Vagina (tissue), 2 donors: ENCODE results near the gene KCNE2. TPM values are rescaled to one million over a fixed set of nuclear protein-coding genes. Genes with fewer than 3 reads are reported as not detected.

Experiments used
- DNase-seq, 2 donors: peaks; one replicate each; pipeline ENCODE4 v3.0.0-alpha.2; 2017; ENCODE audit errors: extremely low spot score in 2 of 2
- H3K27ac ChIP-seq: fragments of 200-600 bp; sonication (generic); one replicate; pipeline ENCODE4 v1.5.1; 2019
- H3K27me3 ChIP-seq: fragments of 200-600 bp; sonication (generic); one replicate; pipeline ENCODE4 v1.5.1; 2019
- H3K36me3 ChIP-seq, 2 donors: fragments of 200-600 bp; sonication (generic); one replicate each; pipeline ENCODE4 v1.5.1; 2017 to 2019
- H3K4me1 ChIP-seq: fragments of 200-600 bp; sonication (generic); one replicate; pipeline ENCODE4 v1.5.1; 2019
- H3K4me3 ChIP-seq, 2 donors: fragments of 200-600 bp; sonication (generic); 1 replicate in 1 of 2; 2 replicates in 1 of 2; pipeline ENCODE4 v1.5.1; 2016 to 2019
- H3K9me3 ChIP-seq: fragments of 200-600 bp; sonication (generic); one replicate; pipeline ENCODE4 v1.5.1; 2019
- CTCF ChIP-seq, 3 experiments: fragments of 450-650 bp in 2 of 3; fragments of 200-600 bp in 1 of 3; sonication (generic) in 1 of 3; IDR thresholded peaks; one replicate each; pipeline ENCODE4 v1.5.1; 2017 to 2019; ENCODE audit warnings: antibody characterized with exemption in 3 of 3, mild to moderate bottlenecking in 2 of 3, moderate library complexity in 2 of 3
- POLR2A ChIP-seq, 2 donors: fragments of 450-650 bp; IDR thresholded peaks; one replicate each; pipeline ENCODE4 v1.6.1; 2017; ENCODE audit warnings: antibody characterized with exemption in 2 of 2, mild to moderate bottlenecking in 2 of 2, moderate library complexity in 2 of 2
- POLR2AphosphoS5 ChIP-seq, 2 donors: sonication (generic); formaldehyde crosslinking; IDR thresholded peaks; one replicate each; pipeline ENCODE4 v1.9.0; 2017; ENCODE audit warnings: antibody characterized with exemption in 2 of 2, mild to moderate bottlenecking in 2 of 2, low read depth in 1 of 2; ENCODE audit not compliant: insufficient read depth in 1 of 2
- intact Hi-C: fragments of 100-400 bp; cut with DNase I; formaldehyde crosslinking; loops from one replicate; pipeline ENCODE4 v1.15.1; 2023
- total RNA-seq: library from RNA; depleted of rRNA; stranded (reverse); fragments of >200 nt; gene quantifications from one replicate; pipeline ENCODE4 v1.2.3, GENCODE V29; 2016

KCNE2 gene
- total RNA-seq, 1 donor from 2014 or later = not detected

- Histone ChIP-seq H3K4me1 (no peaks in the 10 kb centered on the region), H3K27me3 (no peaks in the 10 kb centered on the region), H3K36me3 (no peaks in the 10 kb centered on the region), H3K4me3 (no peak overlapping the region), H3K9me3 (no peaks in the 10 kb centered on the region), H3K27ac (no peak overlapping the region)
- TF ChIP-seq POLR2A (IDR thresholded peaks at IDR 0.05) (no peak), POLR2AphosphoS5 (IDR thresholded peaks at IDR 0.05; ENCODE audit: insufficient read depth in 1 of 2, low read depth in 1 of 2) (no peak), CTCF (IDR thresholded peaks at IDR 0.05) (no peak)
- intact Hi-C loops = no loop called here
- no peak for DNase-seq
Observed at GRCh38 chr21:34355570-34355969, 8.2 kb upstream of the KCNE2 start.

- H3K36me3 ChIP-seq = no peaks in the 10 kb centered on the region
- peak in 1 of 2 donors; percentile 10 for DNase-seq
- no peaks in the 10 kb centered on the region for H3K27me3 ChIP-seq
- intact Hi-C loops = no loop called here
- H3K9me3 ChIP-seq = no peaks in the 10 kb centered on the region
- H3K27ac ChIP-seq = no peak overlapping the region
- H3K4me3 ChIP-seq = no peak overlapping the region
- H3K4me1 ChIP-seq = no peaks in the 10 kb centered on the region
- TF ChIP-seq POLR2AphosphoS5 (IDR thresholded peaks at IDR 0.05; ENCODE audit: insufficient read depth in 1 of 2, low read depth in 1 of 2) (no peak), CTCF (IDR thresholded peaks at IDR 0.05) (no peak), POLR2A (IDR thresholded peaks at IDR 0.05) (no peak)
Observed at GRCh38 chr21:34357889-34358288, 5.9 kb upstream of the KCNE2 start.

GRCh38 chr21:34358866-34359265 is 4.9 kb upstream of the KCNE2 start:
- H3K4me1 ChIP-seq = no peaks in the 10 kb centered on the region
- H3K9me3 ChIP-seq = no peaks in the 10 kb centered on the region
- TF ChIP-seq CTCF (IDR thresholded peaks at IDR 0.05) (no peak), POLR2AphosphoS5 (IDR thresholded peaks at IDR 0.05; ENCODE audit: insufficient read depth in 1 of 2, low read depth in 1 of 2) (no peak), POLR2A (IDR thresholded peaks at IDR 0.05) (no peak)
- no peak overlapping the region for H3K27ac ChIP-seq
- no peak overlapping the region for H3K4me3 ChIP-seq
- H3K27me3 ChIP-seq = no peaks in the 10 kb centered on the region
- no peaks in the 10 kb centered on the region for H3K36me3 ChIP-seq
- intact Hi-C loops = no loop called here
- no peak for DNase-seq

- DNase-seq = peak in 1 of 2 donors; percentile 52
- intact Hi-C loops = no loop called here
Observed at GRCh38 chr21:34360488-34361241, 3.1 kb upstream of the KCNE2 start.

More at GRCh38 chr21:34360488-34361241, 3.1 kb upstream of the KCNE2 start:
- Histone ChIP-seq H3K9me3 (no peaks in the 10 kb centered on the region), H3K4me3 (no peak overlapping the region), H3K36me3 (no peaks in the 10 kb centered on the region), H3K27ac (no peak overlapping the region), H3K4me1 (no peaks in the 10 kb centered on the region), H3K27me3 (no peaks in the 10 kb centered on the region)
- TF ChIP-seq POLR2AphosphoS5 (IDR thresholded peaks at IDR 0.05; ENCODE audit: insufficient read depth in 1 of 2, low read depth in 1 of 2) (no peak), CTCF (IDR thresholded peaks at IDR 0.05) (no peak), POLR2A (IDR thresholded peaks at IDR 0.05) (no peak)
